Skeletal muscle tissue (tissue), 4 donors: Measurements from ENCODE around the gene NME4. TPM values are rescaled to one million over a fixed set of nuclear protein-coding genes. Genes with fewer than 3 reads are reported as not detected.
"Not testable (repeated sequence)": the region's sequence is repeated elsewhere in the genome, so short reads cannot be mapped to it uniquely, and the experiment has no call there.

Experiments used
- H3K27ac ChIP-seq: one replicate; pipeline ENCODE4 v1.7.0; 2013; ENCODE audit warnings: mild to moderate bottlenecking, low read depth, low read length, inconsistent platforms
- H3K27me3 ChIP-seq, 3 donors: one replicate each; pipeline ENCODE4 v1.7.0; 2013; ENCODE audit warnings: low read length in 3 of 3; ENCODE audit not compliant: control insufficient read depth in 3 of 3, insufficient read depth in 3 of 3
- H3K36me3 ChIP-seq, 3 donors: one replicate each; pipeline ENCODE4 v1.7.0; 2013; ENCODE audit warnings: low read length in 3 of 3; ENCODE audit not compliant: control insufficient read depth in 3 of 3, insufficient read depth in 3 of 3
- H3K4me1 ChIP-seq, 3 donors: one replicate each; pipeline ENCODE4 v1.7.0; 2013; ENCODE audit warnings: low read length in 3 of 3, mild to moderate bottlenecking in 3 of 3; ENCODE audit not compliant: control insufficient read depth in 3 of 3, insufficient read depth in 3 of 3
- H3K4me3 ChIP-seq, 3 donors: one replicate each; pipeline ENCODE4 v1.7.0; 2013; ENCODE audit warnings: low read length in 3 of 3
- H3K9ac ChIP-seq, 3 donors: one replicate each; pipeline ENCODE4 v1.7.0; 2013; ENCODE audit warnings: low read length in 3 of 3, mild to moderate bottlenecking in 3 of 3, moderate library complexity in 2 of 3, low read depth in 1 of 3
- H3K9me3 ChIP-seq, 3 donors: one replicate each; pipeline ENCODE4 v1.7.0; 2013; ENCODE audit warnings: low read length in 3 of 3; ENCODE audit not compliant: control insufficient read depth in 3 of 3
- total RNA-seq: library from RNA; depleted of rRNA; stranded (reverse); fragments of >200 nt; gene quantifications from one replicate; pipeline ENCODE4 v1.2.3, GENCODE V29; 2014
- donor health status: Osteomylitis.

The NME4 gene
- total RNA-seq, 1 donor from 2014 or later, result 21.4 TPM

GRCh38 chr16:375927-376816 lies 20.8 kb upstream of the NME4 start:
- Histone ChIP-seq H3K27ac (no peak overlapping the region), H3K9ac (no peak overlapping the region), H3K27me3 (no peaks in the 10 kb centered on the region), H3K4me3 (no peak overlapping the region), H3K36me3 (peaks cover 16 to 30% (median 25%) of the 10 kb centered on the region in 3 donors), H3K9me3 (no peaks in the 10 kb centered on the region), H3K4me1 (peaks cover 2 to 14% (median 8%) of the 10 kb centered on the region in 3 donors)

DNA sequence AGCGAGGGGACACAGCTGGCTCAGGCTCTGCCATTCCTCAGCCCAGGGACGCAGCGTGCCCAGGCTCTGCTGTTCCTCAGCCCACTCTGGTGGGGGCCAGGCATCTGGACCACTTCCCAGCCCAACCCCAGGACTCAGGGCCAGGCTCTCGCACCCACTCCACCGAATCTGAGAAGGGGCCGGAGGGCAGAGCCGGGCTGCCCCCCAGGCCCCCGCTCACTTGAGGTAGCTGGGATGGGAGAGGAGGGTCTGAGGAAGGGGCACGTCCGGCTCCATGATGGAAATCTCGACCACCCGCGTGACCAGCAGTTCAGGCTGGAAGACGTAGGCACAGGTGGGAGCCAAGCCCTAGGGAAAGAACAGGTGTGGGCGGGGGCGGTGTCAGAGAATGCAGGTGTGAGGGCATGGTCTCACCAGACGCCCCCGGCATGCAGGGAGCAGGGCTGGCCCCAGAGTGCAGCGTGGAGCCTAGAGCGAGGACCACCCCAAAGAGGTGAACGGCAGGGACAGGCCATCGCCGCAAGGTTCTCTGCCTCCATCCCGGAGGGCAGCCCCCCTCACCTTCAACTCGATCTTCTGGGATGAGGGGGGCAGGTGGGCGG lies 20.1 kb upstream of the NME4 start:
- Histone ChIP-seq H3K4me3 (no peak overlapping the region), H3K27ac (no peak overlapping the region), H3K9me3 (no peaks in the 10 kb centered on the region), H3K36me3 (peaks cover 16 to 30% (median 22%) of the 10 kb centered on the region in 3 donors), H3K9ac (no peak overlapping the region), H3K27me3 (no peaks in the 10 kb centered on the region), H3K4me1 (peaks cover 2 to 14% (median 8%) of the 10 kb centered on the region in 3 donors)

DNA sequence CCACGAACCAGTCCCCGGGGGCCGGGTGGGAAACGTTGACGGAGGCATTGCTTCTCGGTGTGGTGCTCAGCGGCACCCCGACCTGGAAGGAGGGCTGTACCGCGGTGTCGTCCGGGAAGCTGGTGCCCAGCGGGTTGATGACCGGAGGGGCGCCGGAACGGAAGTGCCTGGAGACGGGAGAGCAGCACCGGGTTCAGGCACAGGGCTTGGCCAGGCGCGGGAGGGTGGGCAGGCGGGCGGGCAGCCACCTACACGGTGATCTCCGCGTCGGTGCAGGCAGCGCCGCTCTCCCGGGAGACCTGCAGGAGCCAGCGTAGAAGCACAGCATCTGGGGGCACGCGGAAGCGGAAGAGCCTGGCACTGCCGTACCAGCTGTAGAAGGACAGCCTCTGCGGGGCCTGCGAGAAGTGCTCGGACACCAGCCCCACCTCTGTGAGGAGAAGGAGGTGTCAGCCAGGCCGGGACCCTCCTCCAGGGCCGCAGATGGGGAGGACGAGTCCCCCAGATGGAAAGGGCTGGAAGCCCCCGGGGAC lies 19.5 kb upstream of the NME4 start:
- Histone ChIP-seq H3K4me1 (peaks cover 2 to 18% (median 8%) of the 10 kb centered on the region in 3 donors), H3K36me3 (peaks cover 12 to 26% (median 19%) of the 10 kb centered on the region in 3 donors), H3K9me3 (no peaks in the 10 kb centered on the region), H3K9ac (no peak overlapping the region), H3K27me3 (no peaks in the 10 kb centered on the region), H3K27ac (no peak overlapping the region), H3K4me3 (no peak overlapping the region)

DNA sequence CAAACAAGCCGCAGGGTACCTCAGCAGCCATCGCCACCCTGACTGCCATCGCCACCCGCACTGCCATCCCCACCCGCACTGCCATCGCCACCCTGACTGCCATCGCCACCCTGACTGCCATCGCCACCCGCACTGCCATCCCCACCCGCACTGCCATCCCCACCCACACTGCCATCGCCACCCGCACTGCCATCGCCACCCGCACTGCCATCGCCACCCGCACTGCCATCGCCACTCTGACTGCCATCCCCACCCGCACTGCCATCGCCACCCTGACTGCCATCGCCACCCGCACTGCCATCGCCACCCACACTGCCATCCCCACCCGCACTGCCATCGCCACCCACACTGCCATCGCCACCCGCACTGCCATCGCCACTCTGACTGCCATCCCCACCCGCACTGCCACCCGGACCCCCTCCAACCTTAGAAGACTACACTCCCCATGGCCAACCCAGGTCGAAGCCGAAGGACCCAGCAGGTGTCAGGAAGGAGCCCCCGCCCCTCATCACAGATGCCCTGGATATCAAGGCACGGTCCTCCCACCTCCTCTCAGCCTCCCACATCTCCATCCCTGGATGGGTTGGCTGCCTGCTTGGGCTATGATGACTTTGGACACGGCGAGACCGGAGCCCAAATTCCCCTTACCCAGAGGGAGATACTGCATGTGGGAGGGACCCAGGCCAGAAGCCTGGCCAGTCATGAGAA lies 18.7 kb upstream of the NME4 start:
- not testable (repeated sequence) for H3K9ac ChIP-seq, H3K4me3 ChIP-seq, H3K9me3 ChIP-seq, H3K27me3 ChIP-seq, H3K27ac ChIP-seq
- peaks cover 9 to 21% (median 12%) of the 10 kb centered on the region in 3 donors for H3K4me1 ChIP-seq
- H3K36me3 ChIP-seq, result peaks cover 12 to 23% (median 15%) of the 10 kb centered on the region in 3 donors

DNA sequence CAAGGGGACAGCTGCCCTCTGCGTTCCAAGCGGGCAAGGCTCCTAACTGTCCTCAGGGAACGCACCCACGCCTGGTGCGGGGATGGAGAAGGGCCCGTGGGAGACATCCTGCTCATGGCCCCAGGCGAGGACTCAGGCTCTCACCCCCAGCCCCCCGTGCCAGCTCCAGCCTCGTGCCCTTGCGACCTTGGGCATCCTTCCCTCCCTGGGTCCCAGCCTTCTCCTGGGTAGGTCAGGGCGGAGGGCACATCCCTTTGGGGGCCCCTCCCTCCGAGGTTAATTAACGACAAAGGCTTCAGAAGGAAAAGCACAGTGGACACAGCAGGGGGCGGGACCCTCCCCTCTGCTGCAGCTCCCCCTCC lies 18.2 kb upstream of the NME4 start:
- Histone ChIP-seq H3K9me3 (no peaks in the 10 kb centered on the region), H3K4me1 (peaks cover 14 to 26% (median 15%) of the 10 kb centered on the region in 3 donors)

DNA sequence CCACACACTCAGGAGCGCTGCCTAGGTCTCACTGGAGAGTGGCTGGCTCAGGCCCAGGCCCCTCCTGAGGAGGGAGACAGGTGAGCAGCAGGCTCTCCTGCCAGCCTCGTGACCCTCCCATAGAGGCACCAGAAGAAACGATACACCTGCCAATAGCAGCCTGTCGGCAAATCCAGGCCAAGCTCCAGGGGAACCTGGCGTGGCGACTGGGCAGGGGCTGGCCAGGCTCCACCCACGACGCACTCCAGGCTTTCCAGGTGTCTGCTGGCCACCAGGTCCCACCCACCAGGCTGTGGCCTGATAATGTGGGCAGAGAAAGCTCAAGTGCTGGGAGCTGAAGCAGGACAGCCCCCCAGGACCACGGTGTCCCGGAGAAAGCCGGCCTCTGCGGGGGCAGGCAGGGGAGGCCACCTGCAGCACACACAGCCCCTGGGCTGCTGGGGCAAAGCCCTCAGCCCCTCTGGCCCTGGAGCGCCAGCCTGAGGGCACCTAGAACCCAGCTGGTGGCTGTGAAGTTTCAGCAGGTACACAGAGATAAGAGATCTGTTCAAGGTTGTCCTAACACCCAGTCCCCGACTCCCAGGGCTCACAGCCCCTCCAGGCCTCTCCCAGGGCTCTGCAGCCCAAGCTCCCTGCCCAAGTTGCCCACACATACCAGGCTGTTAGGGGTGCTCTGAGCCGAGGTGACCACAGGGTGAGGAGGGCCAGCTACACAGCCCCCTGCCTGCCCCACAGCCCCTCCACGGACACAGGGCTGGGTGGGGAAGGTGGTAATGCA lies 17.6 kb upstream of the NME4 start:
- Histone ChIP-seq H3K4me1 (peaks cover 20 to 32% (median 21%) of the 10 kb centered on the region in 3 donors), H3K27ac (no peak overlapping the region), H3K9ac (peak overlapping the region in 1 of 3 donors; percentile 25), H3K27me3 (no peaks in the 10 kb centered on the region), H3K4me3 (no peak overlapping the region), H3K36me3 (peaks cover 7 to 15% (median 11%) of the 10 kb centered on the region in 3 donors), H3K9me3 (no peaks in the 10 kb centered on the region)

More for the DNA sequence above, 18.2 kb upstream of the NME4 start:
- Histone ChIP-seq H3K9ac (no peak overlapping the region), H3K36me3 (peaks cover 11 to 21% (median 15%) of the 10 kb centered on the region in 3 donors), H3K4me3 (no peak overlapping the region), H3K27me3 (no peaks in the 10 kb centered on the region), H3K27ac (no peak overlapping the region)

GRCh38 chr16:379961-380761 lies 16.8 kb upstream of the NME4 start:
- peaks cover 4 to 7% (median 6%) of the 10 kb centered on the region in 3 donors for H3K36me3 ChIP-seq
- no peaks in the 10 kb centered on the region for H3K27me3 ChIP-seq
- no peak overlapping the region for H3K27ac ChIP-seq
- H3K9ac ChIP-seq, result peak overlapping the region in 1 of 3 donors; percentile 40
- no peak overlapping the region for H3K4me3 ChIP-seq
- H3K4me1 ChIP-seq, result peaks cover 20 to 33% (median 23%) of the 10 kb centered on the region in 3 donors
- no peaks in the 10 kb centered on the region for H3K9me3 ChIP-seq

DNA sequence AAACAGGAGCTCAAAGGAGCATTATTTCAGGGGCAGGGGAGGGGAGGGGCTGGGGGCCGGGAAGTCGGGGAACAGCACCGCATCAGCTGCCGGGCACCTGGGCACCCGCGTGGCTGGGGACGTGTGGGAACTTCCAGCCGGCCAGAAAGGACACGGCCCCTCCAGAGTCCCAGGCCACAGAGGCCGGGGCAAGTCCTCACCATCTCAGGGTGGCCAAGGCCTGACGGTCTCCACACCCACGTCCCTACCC lies 16.3 kb upstream of the NME4 start:
- Histone ChIP-seq H3K27ac (no peak overlapping the region), H3K27me3 (no peaks in the 10 kb centered on the region), H3K4me3 (peak overlapping the region; percentile 60 to 70 (median 68)), H3K36me3 (peaks cover 4 to 6% (median 6%) of the 10 kb centered on the region in 3 donors), H3K9ac (peak overlapping the region; percentile 57 to 83 (median 74)), H3K4me1 (peaks cover 20 to 33% (median 23%) of the 10 kb centered on the region in 3 donors), H3K9me3 (no peaks in the 10 kb centered on the region)
